CD4-positive, alpha-beta T cell treated with Interleukin-2 at 100 ng/mL for 4 hours (primary cell): ENCODE measurements around the gene IGLL1.
A peak's percentile ranks its signal among the peaks of the same experiment; 100 is the strongest.
"Not testable (repeated sequence)": the region's sequence is repeated elsewhere in the genome, so short reads cannot be mapped to it uniquely, and the experiment has no call there.

Experiments
- DNase-seq: peaks from one replicate; pipeline ENCODE4 v3.0.0-alpha.2; 2020; ENCODE audit warnings: low spot score

Gene IGLL1

GRCh38 chr22:23579870-23580575, at the start of gene IGLL1:
TSS of gene IGLL1 (minus strand) at chr22:23580290. CDS start at chr22:23580190, 100 bp downstream.
- DNase-seq, result no peak

- not testable (repeated sequence) for DNase-seq
Observed at GRCh38 chr22:23628056-23628743, 48.1 kb upstream of the IGLL1 start.

- DNase-seq, result peak; percentile 59
Observed at GRCh38 chr22:23627401-23628055, 47.4 kb upstream of the IGLL1 start.

DNA sequence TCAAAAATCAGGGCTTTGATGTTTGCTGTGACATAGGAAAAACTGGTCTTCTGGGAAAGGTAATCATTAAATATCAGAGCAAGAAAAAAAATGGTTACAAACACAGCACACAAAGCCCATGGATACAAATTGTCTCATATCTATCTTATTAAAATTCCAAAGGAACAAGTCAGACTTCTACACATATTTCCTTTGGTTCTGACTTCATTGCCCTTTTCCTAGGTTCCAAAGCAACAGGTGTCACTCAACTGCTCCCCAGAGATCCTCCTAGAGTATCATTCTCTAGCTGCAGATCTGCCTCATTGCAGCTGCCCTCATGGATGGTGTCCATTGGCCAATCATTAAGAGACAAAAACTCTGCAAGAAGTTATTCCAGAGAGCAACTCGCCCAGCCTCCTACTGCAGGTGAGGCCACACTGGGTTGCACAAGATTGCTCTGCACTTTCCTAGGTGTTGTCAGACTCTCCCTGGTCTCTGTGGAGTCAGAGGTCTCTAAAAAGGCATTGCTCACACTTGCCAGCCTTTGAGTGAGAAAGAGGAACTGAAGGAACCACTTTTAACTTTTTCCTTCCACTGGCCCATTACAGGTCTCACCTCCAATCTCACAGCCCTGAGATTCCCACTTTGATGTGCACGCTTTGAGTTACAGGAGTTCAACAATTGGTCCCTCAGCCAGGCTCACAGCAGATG, 46.3 kb upstream of the IGLL1 start:
- DNase-seq, result no peak

- no peak for DNase-seq
Observed at GRCh38 chr22:23622634-23623033, 42.5 kb upstream of the IGLL1 start.

DNA sequence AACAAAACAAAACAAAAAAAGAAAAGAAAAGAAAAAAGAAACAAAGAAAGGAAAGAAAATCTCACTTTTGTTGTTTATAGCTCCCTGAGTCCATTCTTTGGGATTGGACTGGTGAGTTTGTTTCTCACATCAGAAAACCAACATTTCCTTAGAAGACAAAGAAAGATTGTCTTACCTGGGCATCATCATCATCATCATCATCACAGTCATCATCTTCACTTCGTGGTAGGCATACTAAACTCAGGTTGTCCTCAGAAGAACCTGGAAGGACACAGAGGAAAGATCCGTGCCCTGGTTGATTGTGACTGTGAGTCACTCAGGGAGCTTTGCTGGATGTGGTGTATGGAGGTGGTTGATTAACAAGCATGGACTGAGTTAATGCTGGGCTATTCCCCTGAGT, 41.8 kb upstream of the IGLL1 start:
- DNase-seq, result not testable (repeated sequence)

DNA sequence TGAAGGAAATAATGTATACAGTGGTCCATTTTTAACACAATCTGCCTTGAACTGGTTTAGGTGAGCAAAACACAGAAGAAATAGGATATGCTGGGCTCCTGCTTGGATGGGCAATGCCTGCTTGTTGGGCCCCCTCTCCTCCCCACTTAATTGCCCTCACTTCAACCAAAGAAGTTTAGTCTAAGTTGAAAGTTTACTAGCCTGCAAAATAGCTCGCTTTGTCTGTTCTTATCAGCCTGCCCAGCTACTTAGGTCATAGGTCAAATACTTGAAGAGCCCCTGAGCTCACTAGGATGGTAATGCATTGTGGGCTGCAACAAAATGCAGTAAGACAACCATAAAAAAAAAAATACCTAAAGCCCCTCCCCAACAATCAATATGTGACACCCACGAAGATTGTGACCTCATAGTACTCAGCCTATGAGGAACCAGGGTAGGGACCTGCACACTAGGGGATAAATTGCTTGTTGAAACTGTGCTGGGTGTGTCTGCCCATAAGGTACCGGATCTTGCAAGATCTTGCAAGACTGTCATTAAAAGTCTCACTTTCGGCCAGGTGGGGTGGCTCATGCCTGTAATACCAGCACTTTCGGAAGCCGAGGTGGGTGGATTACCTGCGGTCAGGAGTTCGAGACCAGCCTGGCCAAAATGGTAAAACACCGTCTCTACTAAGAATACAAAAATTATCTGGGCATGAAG, 41.1 kb upstream of the IGLL1 start:
- no peak for DNase-seq

- DNase-seq, result no peak
Observed at GRCh38 chr22:23613193-23613972, 33.3 kb upstream of the IGLL1 start.

GRCh38 chr22:23609983-23610781, 30.1 kb upstream of the IGLL1 start:
- no peak for DNase-seq

GRCh38 chr22:23608583-23608982, 28.5 kb upstream of the IGLL1 start:
- no peak for DNase-seq

- DNase-seq, result no peak
Observed at GRCh38 chr22:23606204-23607131, 26.4 kb upstream of the IGLL1 start.

- no peak for DNase-seq
Observed at GRCh38 chr22:23604939-23605712, 25.0 kb upstream of the IGLL1 start.

GRCh38 chr22:23603266-23603665, 23.2 kb upstream of the IGLL1 start:
- DNase-seq, result no peak

- DNase-seq, result no peak
Observed at GRCh38 chr22:23598805-23599518, 18.9 kb upstream of the IGLL1 start.

GRCh38 chr22:23597576-23598268, 17.6 kb upstream of the IGLL1 start:
- not testable (repeated sequence) for DNase-seq

- not testable (repeated sequence) for DNase-seq
Observed at GRCh38 chr22:23595904-23596303, 15.8 kb upstream of the IGLL1 start.

DNA sequence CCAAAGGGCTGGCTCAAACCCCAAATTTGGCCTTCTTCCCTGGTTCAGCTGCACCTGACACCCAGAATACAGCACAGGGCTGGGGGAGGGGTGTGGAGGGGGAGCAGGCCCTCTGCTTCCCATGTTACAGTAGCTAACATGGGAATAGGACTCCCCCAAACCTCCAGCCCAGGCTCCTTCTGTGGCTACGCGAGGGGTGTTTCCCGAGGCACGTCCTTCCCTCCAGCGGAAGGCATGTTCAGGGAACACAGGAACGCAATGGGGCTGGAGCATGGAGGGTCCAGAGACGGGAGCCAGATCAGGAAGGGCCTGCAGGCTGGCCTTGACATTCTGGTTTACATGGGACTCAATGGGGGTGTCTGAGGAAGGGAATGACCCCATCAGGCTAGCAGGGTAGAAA, 11.8 kb upstream of the IGLL1 start:
- no peak for DNase-seq
